Right renal pelvis (tissue), 4 donors: ENCODE measurements around the gene GULP1. TPM values are rescaled to one million over a fixed set of nuclear protein-coding genes. Genes with fewer than 3 reads are reported as not detected.
"Not testable (repeated sequence)": the region's sequence is repeated elsewhere in the genome, so short reads cannot be mapped to it uniquely, and the experiment has no call there.

Experiments
- DNase-seq, 4 donors: peaks; one replicate each; pipeline ENCODE4 v3.0.0-alpha.2; 2013; ENCODE audit warnings: low read depth in 4 of 4, low spot score in 3 of 4, missing footprints in 1 of 4
- polyA plus RNA-seq, 4 donors: library from polyadenylated mRNA; unstranded; fragments of 120-200 nt; gene quantifications; one replicate each; pipeline ENCODE4 v1.2.1, GENCODE V29; 2013; ENCODE audit not compliant: insufficient read length in 4 of 4

GULP1 gene
- polyA plus RNA-seq, 4 donors, result 60.1 to 71.4 (median 67.0) TPM

DNA sequence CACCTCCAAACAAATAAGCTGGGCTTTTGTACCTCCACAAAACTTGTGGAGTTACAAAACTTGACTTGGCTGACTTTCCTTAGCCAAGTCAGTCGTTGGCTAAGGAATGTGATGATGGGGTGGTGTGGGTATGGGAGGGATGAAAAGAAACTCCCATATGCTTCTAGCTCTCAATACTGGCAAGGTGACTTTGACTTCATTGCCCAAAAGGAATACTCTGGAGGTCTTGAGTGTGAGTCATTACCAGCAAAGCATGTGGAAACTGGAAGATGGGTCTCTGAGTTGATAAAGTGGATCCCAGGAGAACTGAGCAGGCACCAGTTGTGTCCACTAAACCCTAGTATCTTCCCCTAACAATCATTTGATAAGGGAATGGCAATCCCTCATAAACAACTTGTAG is 226.7 kb downstream of the GULP1 start:
- DNase-seq, result no peak

GRCh38 chr2:188519136-188519535 is 227.5 kb downstream of the GULP1 start:
- no peak for DNase-seq

DNA sequence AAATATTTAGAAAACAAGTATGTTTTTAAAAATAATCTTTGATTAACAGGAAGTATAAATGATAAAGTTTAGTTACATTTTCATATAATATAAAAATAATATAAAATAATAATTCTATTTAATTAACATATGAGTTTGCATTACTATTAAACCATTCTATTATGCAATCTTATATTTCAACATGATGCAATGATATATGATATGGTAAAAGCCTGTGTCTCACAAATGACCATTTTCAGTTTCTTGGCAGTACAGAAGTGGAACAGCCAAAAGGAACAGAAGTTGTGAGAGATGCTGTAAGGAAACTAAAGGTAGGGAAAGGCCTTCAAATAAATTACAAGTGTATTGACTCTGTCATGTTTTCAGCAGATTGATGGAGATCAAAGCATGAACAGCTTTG is 230.8 kb downstream of the GULP1 start:
- no peak for DNase-seq

- no peak for DNase-seq
Observed at GRCh38 chr2:188523919-188524318, 232.2 kb downstream of the GULP1 start.

DNA sequence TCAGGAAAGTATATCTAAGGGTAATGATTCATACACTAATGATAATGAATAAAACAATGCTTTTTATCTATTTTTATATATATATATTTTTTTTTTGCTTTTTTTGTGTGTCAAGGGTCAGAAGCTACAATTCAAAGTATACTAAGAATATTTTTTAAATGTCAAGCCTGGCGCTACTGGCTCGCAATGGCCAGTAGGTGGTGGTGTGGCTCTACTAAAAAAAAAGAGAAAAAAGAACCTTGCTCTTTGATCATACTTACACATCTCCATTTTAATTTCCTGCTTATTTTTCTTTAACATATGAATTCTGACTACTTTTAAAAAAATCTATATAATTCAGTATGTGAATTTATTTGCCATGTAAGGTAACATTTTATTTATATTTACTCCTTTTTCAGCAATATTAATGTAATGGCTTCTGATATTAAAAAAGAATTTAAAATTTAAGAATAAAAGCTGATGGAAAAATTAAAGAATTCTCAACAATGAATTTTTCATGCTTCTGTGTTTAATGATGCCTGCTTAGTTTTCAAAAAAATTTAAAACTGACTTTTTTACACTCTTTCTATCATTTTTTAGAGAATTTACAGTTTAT is 232.9 kb downstream of the GULP1 start:
- peak; percentile 38 to 48 (median 46) for DNase-seq

DNA sequence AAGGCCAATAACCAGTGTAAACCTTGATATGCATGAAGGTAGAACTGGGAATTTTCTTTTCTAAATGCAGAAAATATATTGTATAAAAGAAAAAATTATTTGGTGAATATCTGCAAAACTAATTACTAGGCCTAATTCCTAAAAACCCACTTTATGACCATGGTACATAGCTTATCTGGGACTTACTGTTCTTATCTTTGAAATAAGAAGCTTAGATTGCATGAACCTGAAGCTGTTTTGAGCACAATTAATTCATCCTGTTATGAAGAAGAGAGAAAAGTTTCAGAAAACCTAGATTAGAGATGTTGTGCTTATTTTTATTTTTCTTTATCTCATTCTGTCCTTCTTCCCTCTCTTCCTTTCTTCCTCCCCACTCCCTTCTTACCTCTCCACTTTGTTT is 235.0 kb downstream of the GULP1 start:
- DNase-seq, result no peak

DNA sequence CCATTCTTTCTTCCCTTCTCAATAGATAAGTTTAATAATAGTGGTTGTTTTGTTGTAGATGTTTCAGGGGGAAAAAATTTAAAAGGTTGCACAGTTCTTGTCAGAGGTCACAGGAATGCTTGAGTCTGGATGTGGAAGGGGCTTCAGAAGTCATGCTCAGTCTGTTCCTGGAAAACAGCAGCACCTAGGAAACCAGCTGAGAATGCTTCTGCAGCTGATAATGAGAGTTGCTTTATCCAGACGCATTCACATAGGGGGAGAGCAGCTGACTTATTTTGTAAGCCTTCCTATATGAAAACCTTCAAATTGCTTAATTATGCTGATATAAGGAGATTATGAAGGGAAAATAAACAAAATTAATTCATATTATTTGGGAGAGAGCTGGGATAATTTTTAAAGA is 235.5 kb downstream of the GULP1 start:
- no peak for DNase-seq

GRCh38 chr2:188527581-188527993 is 235.9 kb downstream of the GULP1 start:
- no peak for DNase-seq

DNA sequence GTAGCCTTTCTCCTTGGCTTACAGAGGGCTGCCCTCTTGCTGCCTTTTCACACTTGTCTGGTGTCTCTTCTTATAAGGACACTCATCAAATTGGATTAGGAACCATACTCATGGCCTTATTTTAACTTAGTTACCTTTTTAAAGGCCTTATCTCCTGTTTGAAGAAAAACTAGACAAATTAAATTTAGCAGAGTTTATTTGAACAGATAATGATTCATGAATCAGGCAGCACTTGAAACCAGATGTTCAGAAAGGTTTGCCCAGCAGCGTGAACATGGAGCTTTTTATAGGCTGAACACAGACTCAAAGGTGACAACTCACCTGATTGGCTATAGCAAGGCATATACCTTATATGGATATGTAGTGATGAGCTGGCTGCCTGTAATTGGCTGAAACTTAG is 238.0 kb downstream of the GULP1 start:
- no peak for DNase-seq

DNA sequence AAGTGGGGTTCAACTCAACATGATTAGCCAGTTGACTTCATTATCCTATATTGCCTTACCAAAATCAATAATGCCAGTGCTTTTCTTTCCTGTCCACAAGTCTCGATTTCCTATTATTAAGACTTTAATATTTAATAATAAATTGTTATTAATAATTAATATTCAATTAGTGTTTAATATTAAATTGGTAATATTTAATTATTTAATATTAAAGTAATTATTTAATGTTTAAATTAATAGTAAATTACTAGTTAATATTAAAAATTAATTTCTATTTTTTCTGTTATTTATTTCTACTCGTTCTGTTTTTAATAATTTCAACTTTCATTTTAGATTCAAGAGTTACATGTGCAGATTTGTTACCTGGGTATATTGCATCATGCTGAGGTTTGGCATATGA is 243.2 kb downstream of the GULP1 start:
- DNase-seq, result no peak

DNA sequence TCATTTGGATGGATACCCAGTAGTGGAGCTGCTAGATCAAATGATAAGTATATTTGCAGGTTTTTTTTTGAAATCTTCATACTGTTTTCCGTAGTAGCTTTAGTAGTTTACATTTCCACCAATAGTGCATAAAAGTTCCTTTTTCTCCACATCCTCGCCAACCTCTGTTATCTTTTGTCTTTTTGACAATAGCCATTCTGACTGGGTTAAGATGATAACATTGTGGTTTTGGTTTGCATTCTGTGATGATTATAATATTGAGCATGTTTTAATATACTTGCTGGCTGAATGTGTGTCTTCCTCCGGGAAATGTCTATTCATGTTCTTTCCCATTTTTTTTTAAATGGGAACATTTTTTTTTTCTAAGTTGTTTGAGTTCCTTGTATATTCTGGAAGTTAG is 260.0 kb downstream of the GULP1 start:
- no peak for DNase-seq

DNA sequence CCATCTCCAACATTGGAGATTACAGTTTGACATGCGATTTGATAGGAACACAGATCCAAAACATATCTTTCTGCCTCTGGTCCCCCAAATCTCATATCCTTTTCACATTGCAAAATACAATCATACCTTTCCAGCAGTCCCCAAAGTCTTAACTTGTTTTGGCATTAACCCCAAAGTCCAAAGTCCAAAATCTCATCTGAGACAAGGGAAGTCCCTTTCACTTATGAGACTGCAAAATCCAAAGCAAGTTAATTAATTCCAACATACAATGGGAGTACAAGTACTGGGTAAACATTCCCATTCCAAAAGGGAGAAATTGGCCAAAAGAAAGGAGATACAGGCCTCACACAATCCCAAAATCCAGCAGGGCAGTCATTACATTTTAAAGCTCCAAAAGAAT is 265.4 kb downstream of the GULP1 start:
- DNase-seq, result no peak

GRCh38 chr2:188559455-188559854 is 267.8 kb downstream of the GULP1 start:
- not testable (repeated sequence) for DNase-seq

GRCh38 chr2:188561473-188561979 is 269.9 kb downstream of the GULP1 start:
- no peak for DNase-seq

DNA sequence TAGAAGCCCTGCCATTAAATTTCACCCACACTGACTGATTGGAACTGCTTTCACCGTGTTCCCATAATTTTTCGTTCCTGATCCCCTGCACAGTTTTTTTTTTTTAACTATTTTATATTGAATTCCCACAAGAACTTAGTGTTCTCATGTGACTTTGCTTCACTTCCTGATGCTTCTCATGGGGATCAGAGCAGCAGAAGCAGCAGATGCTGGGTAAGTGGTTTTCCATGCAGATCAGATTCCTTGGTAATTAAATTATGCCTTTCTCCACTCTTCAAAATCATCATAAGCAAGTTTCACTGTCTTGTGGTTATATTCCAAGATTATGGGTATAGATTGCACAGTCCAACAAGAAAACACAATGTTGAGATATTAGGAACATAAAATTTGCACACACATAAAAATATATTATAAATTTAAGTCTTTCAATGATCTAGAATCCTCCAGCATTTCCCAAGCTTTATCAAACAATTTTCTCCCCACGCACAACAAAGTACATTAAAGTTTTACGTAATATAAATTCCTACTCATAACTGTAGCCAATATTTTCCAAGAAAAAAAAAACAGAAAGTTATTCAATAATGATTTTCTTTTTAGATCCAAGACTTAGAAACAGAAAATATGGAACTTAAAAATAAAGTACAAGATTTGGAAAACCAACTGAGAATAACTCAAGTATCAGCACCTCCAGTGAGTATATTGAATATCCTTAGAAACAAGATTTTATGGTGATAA is 277.9 kb downstream of the GULP1 start:
- DNase-seq, result no peak

- DNase-seq, result no peak
Observed at GRCh38 chr2:188570370-188570769, 278.7 kb downstream of the GULP1 start.

- DNase-seq, result no peak
Observed at GRCh38 chr2:188571543-188572303, 280.0 kb downstream of the GULP1 start.

DNA sequence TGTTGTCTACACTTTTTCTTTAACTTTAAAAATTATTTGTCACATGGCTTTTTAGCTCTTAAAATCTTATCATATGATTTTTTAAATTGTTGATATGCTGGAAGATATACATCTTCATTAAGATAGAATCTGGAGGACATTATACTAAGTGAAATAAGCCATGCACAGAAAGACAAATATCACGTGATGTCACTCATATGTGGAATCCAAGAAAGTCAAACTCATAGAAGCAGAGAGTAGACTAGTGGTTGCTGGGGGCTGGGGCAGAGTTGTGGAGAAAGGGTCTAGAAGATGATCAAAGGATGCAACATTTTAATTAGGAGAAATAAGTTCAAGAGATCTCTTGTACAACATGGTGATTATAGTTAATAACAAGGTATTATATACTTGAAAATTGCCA is 280.9 kb downstream of the GULP1 start:
- no peak for DNase-seq

DNA sequence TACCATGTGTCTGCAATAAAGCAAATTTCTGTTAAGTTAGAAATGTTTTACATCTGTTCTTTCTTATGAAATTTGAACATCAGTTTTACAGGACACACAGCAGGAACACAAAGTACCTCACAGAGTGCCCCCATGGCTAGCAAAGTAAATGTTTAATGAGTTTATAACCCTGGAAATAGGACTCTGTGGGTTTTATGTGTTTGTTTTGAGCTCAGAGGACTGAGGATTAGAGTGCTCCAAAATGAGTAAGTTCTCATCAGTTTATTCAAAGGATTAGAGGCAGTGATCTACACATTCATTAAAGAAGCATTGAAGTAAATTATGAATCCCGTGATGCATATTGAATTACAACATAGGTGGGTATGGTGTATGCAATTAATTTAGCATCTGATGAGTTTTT is 281.8 kb downstream of the GULP1 start:
- DNase-seq, result no peak

DNA sequence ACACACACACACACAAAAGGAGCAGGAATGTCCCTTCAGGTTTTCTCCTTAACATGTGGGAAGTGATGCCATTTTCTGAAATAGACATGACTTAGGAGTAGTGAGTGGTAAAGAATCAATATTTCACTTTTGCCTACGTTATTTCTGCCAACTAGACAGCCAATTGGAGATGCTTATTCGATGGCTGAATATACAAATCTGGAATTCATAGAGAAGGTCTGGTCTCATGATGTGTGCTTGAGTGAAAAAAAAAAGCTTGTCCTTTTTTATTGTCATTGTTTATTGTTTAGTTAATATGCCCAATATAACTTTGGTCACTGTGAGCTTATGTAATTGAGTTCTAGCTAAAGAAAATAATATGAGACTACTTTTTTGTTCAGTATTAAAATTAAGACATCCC is 284.3 kb downstream of the GULP1 start:
- no peak for DNase-seq

GRCh38 chr2:188576651-188577050 is 285.0 kb downstream of the GULP1 start:
- DNase-seq, result no peak

DNA sequence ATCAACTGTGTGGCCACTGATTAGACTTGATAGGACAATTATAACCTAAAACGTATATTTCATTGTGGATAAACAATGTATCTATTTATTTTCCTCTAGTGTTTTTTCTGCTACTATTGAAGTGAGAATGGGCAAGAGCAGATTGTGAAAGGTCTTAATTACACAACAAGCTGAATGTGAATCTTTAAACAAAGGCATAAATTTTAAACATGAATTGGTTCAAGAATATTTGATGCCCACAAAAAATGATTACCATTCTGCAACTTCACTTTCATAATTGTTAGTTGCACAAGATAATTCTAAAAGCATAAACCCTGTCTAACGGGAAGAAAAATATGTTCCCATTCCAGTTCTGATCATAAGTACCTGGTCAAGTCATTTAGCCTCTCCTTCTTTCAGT is 285.6 kb downstream of the GULP1 start:
- DNase-seq, result no peak
